Panc1 (cell line): Measurements from ENCODE around the gene TNFAIP8L1. TPM values are rescaled to one million over a fixed set of nuclear protein-coding genes. Genes with fewer than 3 reads are reported as not detected.

Source experiments
- ATAC-seq: fragments of 200-7000 bp; cut with Tn5 transposase; 2 replicates; pipeline ENCODE4 v1.9.1; 2020; ENCODE audit warnings: mild to moderate bottlenecking, moderate library complexity
- BruUV-seq: library from RNA; stranded (reverse); fragments of 400-500 nt; replicated peaks from 2 replicates; lab custom pipeline; 2021; lab: Mats Ljungman, UMichigan
- CTCF ChIA-PET: fragments of 300-600 bp; sonication (Branson Sonifier 250); formaldehyde crosslinking; loops from one replicate; lab custom pipeline; 2022; ENCODE audit warnings: antibody characterized with exemption; lab: Charles Lee
- POLR2A ChIA-PET: fragments of 300-600 bp; sonication (Branson Sonifier 250); formaldehyde crosslinking; loops from one replicate; lab custom pipeline; 2022; ENCODE audit warnings: antibody characterized with exemption; lab: Charles Lee
- DNase-seq: peaks from one replicate; pipeline ENCODE4 v3.0.0-alpha.2; 2010; ENCODE audit warnings: low read depth, low spot score
- H3K27ac ChIP-seq: 2 replicates; pipeline ENCODE4 v1.5.1; 2011; ENCODE audit warnings: mild to moderate bottlenecking, low read length, inconsistent platforms
- H3K27me3 ChIP-seq: fragments of 200-500 bp; sonication (Bioruptor generic); 2 replicates; pipeline ENCODE4 v1.6.0; 2014; ENCODE audit warnings: low read length, inconsistent platforms; ENCODE audit not compliant: control insufficient read depth, insufficient read depth
- H3K36me3 ChIP-seq: fragments of 200-500 bp; sonication (Bioruptor generic); 2 replicates; pipeline ENCODE4 v1.5.1; 2014; ENCODE audit warnings: inconsistent platforms, mild to moderate bottlenecking, low read length, moderate library complexity; ENCODE audit not compliant: control insufficient read depth, insufficient read depth
- H3K4me1 ChIP-seq: 2 replicates; pipeline ENCODE4 v1.5.1; 2011; ENCODE audit warnings: inconsistent platforms, mild to moderate bottlenecking, low read length, moderate library complexity; ENCODE audit not compliant: control insufficient read depth, insufficient read depth
- H3K4me3 ChIP-seq, 2 experiments: 2 replicates each; pipeline ENCODE4 v1.5.1; 2011 to 2012; ENCODE audit warnings: low read depth in 2 of 2, low read length in 2 of 2, mild to moderate bottlenecking in 2 of 2, inconsistent platforms in 1 of 2, moderate library complexity in 1 of 2
- H3K9me3 ChIP-seq: fragments of 200-500 bp; sonication (Bioruptor generic); 2 replicates; pipeline ENCODE4 v1.5.1; 2014; ENCODE audit warnings: low read depth, mild to moderate bottlenecking, inconsistent platforms, low read length, moderate library complexity; ENCODE audit not compliant: control insufficient read depth, insufficient read depth
- CTCF ChIP-seq: fragments of 450-650 bp; IDR thresholded peaks from 2 replicates; pipeline ENCODE4 v1.5.1; 2017; ENCODE audit warnings: mild to moderate bottlenecking
- POLR2AphosphoS5 ChIP-seq: IDR thresholded peaks from 2 replicates; pipeline ENCODE4 v1.6.1; 2012; ENCODE audit warnings: mild to moderate bottlenecking, low read depth, low read length, moderate library complexity
- SIN3A ChIP-seq: IDR thresholded peaks from 2 replicates; pipeline ENCODE4 v1.6.1; 2012; ENCODE audit warnings: low read depth, mild to moderate bottlenecking, low read length, moderate library complexity, borderline replicate concordance; ENCODE audit not compliant: insufficient read depth
- TCF7L2 ChIP-seq: IDR thresholded peaks from 2 replicates; pipeline ENCODE4 v1.6.1; 2011; ENCODE audit warnings: mild to moderate bottlenecking, low read depth, low read length, inconsistent platforms
- in situ Hi-C: cut with HindIII; loops from 2 replicates; pipeline ENCODE4 v1.10.0; 2016; ENCODE audit warnings: low sequenced_read_pairs, low pct_unique_long_range_greater_than_20kb
- intact Hi-C: fragments of 100-400 bp; cut with micrococcal nuclease; formaldehyde crosslinking; loops from one replicate; pipeline ENCODE4 v1.10.0; 2022; ENCODE audit not compliant: unreplicated experiment
- total RNA-seq: library from RNA; stranded (reverse); gene quantifications from one replicate; pipeline ENCODE4 v1.2.1, GENCODE V29; 2021; ENCODE audit not compliant: unreplicated experiment
- TF ChIP-seq, protein P1 (sequence below), 2 experiments: IDR thresholded peaks; 2 replicates each; pipeline ENCODE4 v1.6.1; 2011 to 2012; ENCODE audit warnings: low read depth in 2 of 2, control low read depth in 1 of 2, low read length in 1 of 2, mild to moderate bottlenecking in 1 of 2, moderate library complexity in 1 of 2; ENCODE audit not compliant: insufficient read depth in 1 of 2

Gene TNFAIP8L1
- total RNA-seq, 1 experiment from 2014 or later = 4.8 TPM

GRCh38 chr19:4649392-4650047 is 10.2 kb downstream of the TNFAIP8L1 start:
- no peak for TF ChIP-seq SIN3A
- TF ChIP-seq TCF7L2 = no peak
- TF ChIP-seq, protein P1, sequence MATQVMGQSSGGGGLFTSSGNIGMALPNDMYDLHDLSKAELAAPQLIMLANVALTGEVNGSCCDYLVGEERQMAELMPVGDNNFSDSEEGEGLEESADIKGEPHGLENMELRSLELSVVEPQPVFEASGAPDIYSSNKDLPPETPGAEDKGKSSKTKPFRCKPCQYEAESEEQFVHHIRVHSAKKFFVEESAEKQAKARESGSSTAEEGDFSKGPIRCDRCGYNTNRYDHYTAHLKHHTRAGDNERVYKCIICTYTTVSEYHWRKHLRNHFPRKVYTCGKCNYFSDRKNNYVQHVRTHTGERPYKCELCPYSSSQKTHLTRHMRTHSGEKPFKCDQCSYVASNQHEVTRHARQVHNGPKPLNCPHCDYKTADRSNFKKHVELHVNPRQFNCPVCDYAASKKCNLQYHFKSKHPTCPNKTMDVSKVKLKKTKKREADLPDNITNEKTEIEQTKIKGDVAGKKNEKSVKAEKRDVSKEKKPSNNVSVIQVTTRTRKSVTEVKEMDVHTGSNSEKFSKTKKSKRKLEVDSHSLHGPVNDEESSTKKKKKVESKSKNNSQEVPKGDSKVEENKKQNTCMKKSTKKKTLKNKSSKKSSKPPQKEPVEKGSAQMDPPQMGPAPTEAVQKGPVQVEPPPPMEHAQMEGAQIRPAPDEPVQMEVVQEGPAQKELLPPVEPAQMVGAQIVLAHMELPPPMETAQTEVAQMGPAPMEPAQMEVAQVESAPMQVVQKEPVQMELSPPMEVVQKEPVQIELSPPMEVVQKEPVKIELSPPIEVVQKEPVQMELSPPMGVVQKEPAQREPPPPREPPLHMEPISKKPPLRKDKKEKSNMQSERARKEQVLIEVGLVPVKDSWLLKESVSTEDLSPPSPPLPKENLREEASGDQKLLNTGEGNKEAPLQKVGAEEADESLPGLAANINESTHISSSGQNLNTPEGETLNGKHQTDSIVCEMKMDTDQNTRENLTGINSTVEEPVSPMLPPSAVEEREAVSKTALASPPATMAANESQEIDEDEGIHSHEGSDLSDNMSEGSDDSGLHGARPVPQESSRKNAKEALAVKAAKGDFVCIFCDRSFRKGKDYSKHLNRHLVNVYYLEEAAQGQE (IDR thresholded peaks at IDR 0.05; ENCODE audit: insufficient read depth in 1 of 2, low read depth in 2 of 2, low read length in 1 of 2) = no peak
- TF ChIP-seq CTCF = no peak
- TF ChIP-seq POLR2AphosphoS5 = no peak
- no peak for DNase-seq
- H3K4me1 ChIP-seq = no peaks in the 10 kb centered on the region; the same call in 1 of the 2 replicates
- no peak for ATAC-seq
- no peaks in the 10 kb centered on the region for H3K9me3 ChIP-seq
- ChIA-PET CTCF (no interaction called here), POLR2A (no interaction called here)
- no peaks in the 10 kb centered on the region for H3K27me3 ChIP-seq
- H3K36me3 ChIP-seq = no peaks in the 10 kb centered on the region
- no peak overlapping the region for H3K4me3 ChIP-seq
- in situ Hi-C loops (no loop called here), intact Hi-C loops (no loop called here)
- no TSS peak for BruUV-seq
- H3K27ac ChIP-seq = no peak overlapping the region

DNA sequence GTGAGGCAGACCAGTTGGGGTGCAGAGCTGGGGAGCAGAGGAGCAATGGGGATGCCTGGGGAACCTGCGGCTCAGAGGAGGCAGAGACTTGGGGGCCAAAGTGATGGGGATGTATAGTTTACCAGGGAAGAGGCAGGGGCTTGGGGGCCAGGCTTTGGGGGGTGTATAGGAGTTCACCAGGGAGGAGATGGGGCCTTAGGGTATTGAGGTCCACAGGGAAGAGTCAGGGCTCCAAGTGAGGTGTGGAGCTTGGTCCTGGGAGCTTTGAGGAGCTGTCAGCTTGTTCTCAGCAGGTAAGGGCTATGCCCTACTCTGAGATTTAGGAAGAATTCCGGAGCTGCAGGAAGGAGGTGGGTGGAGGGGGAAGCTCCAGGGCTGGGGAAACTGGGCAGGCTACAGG is 10.8 kb downstream of the TNFAIP8L1 start:
- Histone ChIP-seq H3K9me3 (no peaks in the 10 kb centered on the region), H3K4me1 (no peaks in the 10 kb centered on the region; the same call in 1 of the 2 replicates), H3K4me3 (no peak overlapping the region), H3K36me3 (no peaks in the 10 kb centered on the region), H3K27me3 (no peaks in the 10 kb centered on the region), H3K27ac (no peak overlapping the region)
- CTCF ChIA-PET = interaction anchor here (1.2 kb wide), 1 partner anchor 14 kb away, joined by 3 read pairs; no protein-coding TSS in a partner anchor
- in situ Hi-C loops = no loop called here
- no TSS peak for BruUV-seq
- intact Hi-C loops = no loop called here
- TF ChIP-seq TCF7L2 (no peak), SIN3A (no peak), CTCF (no peak), POLR2AphosphoS5 (no peak)
- TF ChIP-seq, protein P1 (IDR thresholded peaks at IDR 0.05; ENCODE audit: insufficient read depth in 1 of 2, low read depth in 2 of 2, low read length in 1 of 2) = no peak
- DNase-seq (no peak), ATAC-seq (no peak)
- POLR2A ChIA-PET = interaction anchor here (0.5 kb wide), 1 partner anchor 17 kb away, joined by 7 read pairs; no protein-coding TSS in a partner anchor
